ENCODE results near the gene RELN.

The RELN gene

GRCh38 chr7:103613655-103614642, 375.5 kb downstream of the RELN start:
- DNase-seq = no peak

- DNase-seq = no peak
These were observed 379.7 kb downstream of the RELN start for GRCh38 chr7:103609778-103610177.

DNA sequence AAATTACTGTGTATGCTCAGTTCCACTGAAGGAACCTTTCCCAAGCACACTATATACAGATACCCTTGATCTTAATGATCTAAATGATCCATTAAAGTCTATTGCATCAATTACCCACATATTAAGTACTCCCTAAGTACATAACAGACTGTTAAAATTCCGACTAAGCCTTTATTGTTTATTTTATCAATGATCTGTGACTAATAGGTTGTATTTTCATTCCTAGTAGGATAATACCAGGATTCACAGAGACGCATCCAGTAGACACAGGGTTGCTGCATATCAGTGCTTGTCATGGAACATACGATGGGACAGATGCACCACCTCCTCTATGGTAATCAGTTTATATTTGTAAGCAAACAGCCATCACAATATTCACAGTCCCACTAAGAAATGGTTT, 383.8 kb downstream of the RELN start:
- no peak for DNase-seq

DNA sequence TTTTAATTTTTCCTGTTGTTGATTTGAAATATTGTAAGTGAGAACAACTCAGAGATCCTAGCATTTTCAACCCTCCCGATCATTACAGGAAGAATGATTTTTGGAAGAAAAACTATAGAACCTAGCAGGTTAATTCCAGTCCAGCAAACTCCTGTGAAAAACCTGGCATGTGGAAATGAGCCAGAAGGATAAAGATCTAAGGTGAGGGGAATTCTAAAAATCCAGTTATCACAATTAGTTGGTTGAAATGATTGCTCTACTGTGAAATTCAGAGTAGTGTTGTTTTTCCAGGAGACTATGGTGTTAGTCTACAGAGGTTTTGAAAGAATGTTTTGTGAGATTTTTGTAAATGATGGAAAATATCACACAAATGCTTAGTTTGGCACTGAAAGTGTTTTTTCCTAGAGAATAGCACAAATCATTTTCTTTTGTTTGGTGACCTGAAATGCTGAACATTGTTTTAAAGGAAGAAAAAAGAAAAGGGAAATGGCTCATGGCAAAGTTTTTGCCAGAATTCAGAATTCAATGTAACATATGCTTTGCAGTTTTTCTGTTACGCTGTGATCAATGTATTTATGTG, 391.0 kb downstream of the RELN start:
- DNase-seq = no peak

GRCh38 chr7:103597606-103598005, 391.9 kb downstream of the RELN start:
- DNase-seq = no peak

- no peak for DNase-seq
These were observed 395.3 kb downstream of the RELN start for GRCh38 chr7:103594186-103594585.

DNA sequence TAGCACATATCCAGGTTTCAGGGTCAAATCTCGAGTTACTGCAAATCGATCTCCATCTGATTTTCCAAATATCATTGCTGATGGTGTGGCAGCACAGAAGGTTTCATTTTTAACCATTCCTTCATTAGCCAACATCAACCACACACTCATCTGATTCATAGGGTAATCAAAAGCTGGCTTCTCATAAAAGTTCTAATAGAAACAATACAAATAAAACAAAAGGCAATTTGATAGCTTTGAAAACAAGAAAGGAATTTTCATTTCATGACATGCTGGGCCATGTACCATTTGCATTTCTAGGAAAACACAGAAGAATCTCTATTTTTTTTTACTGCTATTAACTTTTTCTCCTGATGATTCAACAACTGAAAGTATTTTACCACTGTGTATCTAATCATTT, 395.8 kb downstream of the RELN start:
- DNase-seq = no peak

DNA sequence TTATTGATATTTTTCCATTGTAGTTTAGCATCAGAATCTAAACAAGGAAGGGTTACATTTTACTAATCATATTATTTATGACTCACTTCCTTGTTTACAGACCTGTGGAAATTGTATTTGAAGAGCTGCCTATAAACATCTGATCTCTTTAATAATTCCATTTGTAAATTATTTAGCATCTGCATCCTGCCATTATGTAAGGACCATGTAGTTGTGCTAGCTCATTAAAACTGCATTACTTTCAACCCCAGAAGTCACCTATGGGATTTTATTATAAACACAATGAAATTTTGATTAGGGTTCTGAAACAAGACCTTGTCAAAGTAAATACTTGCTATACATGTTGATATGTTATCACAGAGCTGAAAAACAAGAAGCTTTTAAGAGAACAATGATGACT, 396.6 kb downstream of the RELN start:
- no peak for DNase-seq

- DNase-seq = no peak
These were observed 397.3 kb downstream of the RELN start for GRCh38 chr7:103592187-103592586.

GRCh38 chr7:103580031-103580430, 409.4 kb downstream of the RELN start:
- no peak for DNase-seq

GRCh38 chr7:103577059-103577458, 412.4 kb downstream of the RELN start:
- DNase-seq = no peak

DNA sequence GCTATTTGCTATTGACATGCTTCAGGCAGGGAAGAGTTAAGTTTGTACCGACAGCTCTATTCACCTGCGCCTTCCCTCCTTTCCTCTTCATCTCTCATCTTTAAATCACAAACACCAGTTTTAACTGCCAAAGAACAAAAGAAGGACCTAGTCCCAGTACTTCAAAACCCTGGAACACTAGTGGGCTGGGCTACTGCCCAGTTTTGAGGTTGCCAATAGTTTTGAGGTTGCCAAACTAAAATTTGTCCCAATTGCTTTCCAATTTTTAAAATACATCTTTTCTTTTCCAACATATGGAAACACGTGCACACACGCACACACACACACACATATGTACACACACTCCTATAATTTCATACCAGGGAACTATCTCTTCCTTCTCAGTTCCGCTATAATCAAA, 412.8 kb downstream of the RELN start:
- DNase-seq = no peak

- no peak for DNase-seq
These were observed 414.9 kb downstream of the RELN start for GRCh38 chr7:103574576-103574975.

DNA sequence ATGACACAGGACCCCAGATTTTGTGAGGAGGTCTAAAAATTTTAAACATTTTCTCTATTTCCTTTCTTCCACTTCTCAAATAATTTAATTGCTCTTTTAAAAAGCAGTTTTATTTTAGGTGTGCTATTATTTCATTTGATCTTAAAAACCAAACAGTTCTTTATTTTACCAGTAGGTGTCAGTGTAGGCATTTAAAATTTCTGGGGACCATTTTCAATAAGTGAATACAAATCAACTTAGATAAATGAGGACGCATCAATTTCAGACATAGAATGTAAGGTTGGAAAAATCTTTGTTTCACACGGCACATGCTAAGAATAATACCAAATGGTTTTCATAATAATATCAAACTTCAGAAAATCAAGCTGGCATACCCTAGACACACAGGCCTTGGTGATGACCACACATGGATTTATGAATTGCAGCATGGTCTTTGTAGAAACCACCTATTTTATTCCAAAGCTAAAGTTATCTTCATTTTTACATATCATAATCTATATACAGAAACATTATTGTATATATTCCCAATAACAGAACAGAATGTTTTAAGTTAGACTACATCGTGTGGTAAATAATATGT, 415.9 kb downstream of the RELN start:
- DNase-seq = no peak

GRCh38 chr7:103571586-103571985, 417.9 kb downstream of the RELN start:
- no peak for DNase-seq

DNA sequence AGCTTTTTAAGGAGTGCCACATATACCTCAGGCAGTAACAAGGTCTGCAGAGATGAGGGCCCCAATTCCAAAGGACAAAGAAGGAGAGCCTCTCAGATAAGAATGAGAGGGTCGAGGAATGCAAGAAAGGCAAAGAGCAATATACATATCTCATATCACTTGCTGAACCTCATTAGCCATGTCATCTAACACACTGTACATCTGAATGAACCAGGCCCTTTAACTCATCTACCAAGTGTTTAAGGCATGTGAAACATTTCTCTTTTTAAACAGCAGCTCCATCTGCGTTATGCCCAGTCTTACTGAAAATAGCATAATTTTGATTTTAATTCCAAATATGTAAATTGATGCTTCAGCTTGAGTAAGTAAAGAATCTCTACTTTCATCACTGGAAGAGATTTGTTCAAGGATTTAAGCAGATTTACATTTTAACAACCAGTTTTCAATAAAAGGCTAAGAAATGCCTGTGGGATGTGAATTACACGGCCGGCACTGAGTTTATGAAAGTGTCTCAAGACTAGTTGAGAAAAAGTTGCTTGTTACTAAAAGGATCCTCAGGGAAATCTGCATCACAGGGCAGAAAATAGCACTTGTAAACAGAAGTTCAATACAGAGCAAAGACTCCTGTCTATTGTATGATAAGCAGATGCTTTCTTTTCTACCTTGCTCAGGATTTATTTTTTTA, 419.7 kb downstream of the RELN start:
- no peak for DNase-seq

DNA sequence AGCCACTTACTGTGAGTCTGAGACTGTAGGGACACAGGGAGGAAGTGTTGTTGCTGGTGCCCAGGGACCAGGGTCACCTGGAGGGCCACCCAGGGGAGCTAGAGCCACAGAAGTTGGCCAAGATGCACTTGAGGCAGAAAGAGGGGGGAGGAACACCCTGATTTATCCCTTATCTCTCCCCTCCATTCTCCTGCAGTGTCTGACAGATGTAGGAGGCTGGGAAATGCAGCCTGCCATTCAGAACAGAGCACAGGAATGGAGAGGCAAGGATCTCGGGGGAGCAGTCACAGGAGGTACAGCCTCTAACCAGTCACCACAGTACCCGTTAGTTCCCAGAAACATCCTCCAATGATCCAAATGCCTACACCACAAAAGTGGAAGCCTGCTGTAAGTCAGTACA, 425.0 kb downstream of the RELN start:
- no peak for DNase-seq

GRCh38 chr7:103560136-103560535, 429.3 kb downstream of the RELN start:
- no peak for DNase-seq

- no peak for DNase-seq
These were observed 438.4 kb downstream of the RELN start for GRCh38 chr7:103551016-103551415.

GRCh38 chr7:103549786-103550185, 439.7 kb downstream of the RELN start:
- DNase-seq = no peak

DNA sequence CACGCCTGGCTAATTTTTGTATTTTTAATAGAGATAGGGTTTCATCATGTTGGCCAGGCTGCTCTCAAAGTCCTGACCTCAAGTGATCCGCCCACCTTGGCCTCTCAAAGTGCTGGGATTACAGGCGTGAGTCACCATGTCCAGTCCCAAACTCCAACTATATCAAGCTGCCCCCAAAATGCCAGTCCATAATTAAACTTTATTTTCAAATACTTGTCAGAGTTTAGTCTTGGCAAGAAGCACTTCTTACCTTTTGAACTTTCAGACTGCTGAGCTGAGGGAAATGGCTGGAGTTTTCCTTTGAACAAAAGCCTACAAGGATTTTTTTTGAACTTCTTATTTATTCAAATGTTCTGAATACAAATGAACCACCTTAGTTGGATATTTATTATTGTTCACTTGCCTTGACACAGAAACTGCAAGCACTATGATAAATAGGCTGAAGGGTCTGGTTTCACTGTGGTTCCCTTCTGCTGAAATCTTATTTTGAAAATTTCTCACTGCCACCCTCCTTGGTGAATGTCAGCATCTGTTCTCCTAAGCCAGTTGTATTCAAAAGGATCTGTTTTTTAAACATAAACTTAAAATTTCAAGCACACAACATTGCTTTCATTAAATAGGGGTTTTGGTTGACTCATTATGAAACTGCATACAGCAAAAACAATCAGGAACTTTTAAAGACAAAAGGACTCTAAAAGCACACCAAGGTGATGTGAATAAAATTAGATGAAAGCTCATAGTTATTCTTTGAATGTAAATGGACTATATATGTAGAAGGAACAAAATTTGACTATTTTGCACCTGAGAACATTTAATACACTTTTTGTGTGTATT, 441.8 kb downstream of the RELN start:
- no peak for DNase-seq

DNA sequence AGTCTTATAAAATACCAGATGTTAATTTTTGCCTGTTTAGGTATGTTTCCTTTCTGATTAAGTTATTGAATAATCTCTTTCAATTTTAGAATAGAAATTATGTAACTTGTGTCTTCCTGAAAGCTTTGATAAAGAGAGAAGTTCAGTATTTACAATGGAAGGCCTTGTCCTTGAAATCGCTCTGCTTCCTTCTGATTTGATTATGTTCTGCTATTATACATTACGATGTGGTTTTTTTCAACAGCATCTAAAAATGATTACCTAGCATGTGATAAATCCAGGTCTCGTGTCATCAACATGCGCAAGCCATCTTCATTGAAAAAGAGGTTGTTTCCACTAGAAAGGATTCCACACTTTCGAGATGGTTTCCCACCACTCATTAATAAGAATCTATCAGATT, 447.0 kb downstream of the RELN start:
- no peak for DNase-seq

GRCh38 chr7:103541947-103542346, 447.5 kb downstream of the RELN start:
- DNase-seq = no peak
